B cell (primary cell): ENCODE measurements around the gene RABL2B. TPM values are rescaled to one million over a fixed set of nuclear protein-coding genes. Genes with fewer than 3 reads are reported as not detected.

Source experiments
- ATAC-seq: fragments of 200-7000 bp; cut with Tn5 transposase; one replicate; pipeline ENCODE4 v1.10.0; 2021; ENCODE audit warnings: low read depth, mild to moderate bottlenecking, moderate number of reproducible peaks, moderate library complexity
- CTCF ChIA-PET: fragments of 350-600 bp; sonication (Branson Sonifier 250); formaldehyde crosslinking; loops from one replicate; lab custom pipeline; 2021; ENCODE audit warnings: antibody characterized with exemption, inconsistent platforms; lab: Charles Lee
- POLR2A ChIA-PET: fragments of 350-600 bp; sonication (Branson Sonifier 250); formaldehyde crosslinking; loops from one replicate; lab custom pipeline; 2021; ENCODE audit warnings: antibody characterized with exemption; lab: Charles Lee
- DNase-seq: peaks from one replicate; pipeline ENCODE4 v3.0.0; 2013
- H2AFZ ChIP-seq: 2 replicates; pipeline ENCODE4 v1.6.1; 2012; ENCODE audit warnings: mild to moderate bottlenecking, low read depth, low read length; ENCODE audit not compliant: insufficient read depth, poor library complexity, severe bottlenecking
- H3K27ac ChIP-seq, 2 donors: 1 replicate in 1 of 2; 2 replicates in 1 of 2; pipeline ENCODE4 v1.5.1; 2012 to 2013; ENCODE audit warnings: low read length in 2 of 2, mild to moderate bottlenecking in 2 of 2, moderate library complexity in 1 of 2
- H3K27me3 ChIP-seq, 4 experiments: fragments of 200-600 bp in 1 of 4; sonication (generic) in 1 of 4; replicated peaks in 1 of 4; 1 replicate in 2 of 4; 2 replicates in 2 of 4; pipeline versions ENCODE4 v1.6.1 to v1.7.0; 2013 to 2016; ENCODE audit warnings: low read length in 3 of 4, mild to moderate bottlenecking in 2 of 4, mixed read lengths in 1 of 4, moderate library complexity in 1 of 4; ENCODE audit not compliant: insufficient read depth in 4 of 4, control insufficient read depth in 3 of 4; ENCODE audit errors: control extremely low read depth in 1 of 4
- H3K36me3 ChIP-seq, 2 experiments: replicated peaks in 1 of 2; 1 replicate in 1 of 2; 2 replicates in 1 of 2; pipeline versions ENCODE4 v1.6.1 to v1.7.1; 2013; ENCODE audit warnings: low read length in 1 of 2; ENCODE audit not compliant: insufficient read depth in 2 of 2, control insufficient read depth in 1 of 2; ENCODE audit errors: control extremely low read depth in 1 of 2, extremely low read depth in 1 of 2
- H3K4me1 ChIP-seq, 2 donors: fragments of 200-600 bp in 1 of 2; sonication (generic) in 1 of 2; 1 replicate in 1 of 2; 2 replicates in 1 of 2; pipeline versions ENCODE4 v1.5.1 to v1.6.1; 2013 to 2017; ENCODE audit warnings: low read length in 2 of 2; ENCODE audit not compliant: control insufficient read depth in 2 of 2, insufficient read depth in 2 of 2
- H3K4me2 ChIP-seq: replicated peaks from 2 replicates; pipeline ENCODE3; 2012; ENCODE audit warnings: mild to moderate bottlenecking, low read depth, low read length; ENCODE audit not compliant: poor library complexity, severe bottlenecking
- H3K4me3 ChIP-seq, 5 experiments: fragments of 200-600 bp in 1 of 5; sonication (generic) in 1 of 5; 1 replicate in 3 of 5; 2 replicates in 2 of 5; pipeline versions ENCODE4 v1.5.1 to v1.7.0; 2011 to 2016; ENCODE audit warnings: low read length in 4 of 5, mild to moderate bottlenecking in 4 of 5, low read depth in 2 of 5, control low read depth in 1 of 5, moderate library complexity in 1 of 5; ENCODE audit not compliant: insufficient read depth in 1 of 5; ENCODE audit errors: control extremely low read depth in 1 of 5, extremely low read depth in 1 of 5
- H3K79me2 ChIP-seq: fragments of 200-600 bp; sonication (generic); one replicate; pipeline ENCODE4 v1.6.0; 2016; ENCODE audit warnings: low read length; ENCODE audit not compliant: control insufficient read depth, insufficient read depth
- H3K9ac ChIP-seq: fragments of 200-600 bp; sonication (generic); 2 replicates; pipeline ENCODE4 v1.6.1; 2017; ENCODE audit warnings: mild to moderate bottlenecking, low read length, moderate library complexity
- H3K9me3 ChIP-seq, 3 donors: one replicate each; pipeline versions ENCODE4 v1.6.1 to v1.7.1; 2013; ENCODE audit warnings: low read length in 2 of 3; ENCODE audit not compliant: control insufficient read depth in 2 of 3, insufficient read depth in 1 of 3; ENCODE audit errors: control extremely low read depth in 1 of 3
- H4K20me1 ChIP-seq: 2 replicates; pipeline ENCODE4 v1.6.0; 2012; ENCODE audit warnings: mild to moderate bottlenecking, low read length; ENCODE audit not compliant: insufficient read depth, control insufficient read depth, poor library complexity, severe bottlenecking
- H3K27ac Mint-ChIP-seq: one replicate; pipeline ENCODE4 v1.8.0; 2021; ENCODE audit warnings: mixed read lengths
- H3K27me3 Mint-ChIP-seq: one replicate; pipeline ENCODE4 v1.8.0; 2021; ENCODE audit warnings: mixed read lengths
- H3K4me1 Mint-ChIP-seq: one replicate; pipeline ENCODE4 v1.8.0; 2021; ENCODE audit warnings: mixed read lengths
- H3K4me3 Mint-ChIP-seq: one replicate; pipeline ENCODE4 v1.8.0; 2021; ENCODE audit warnings: mixed read lengths
- H3K9me3 Mint-ChIP-seq: one replicate; pipeline ENCODE4 v1.8.0; 2022; ENCODE audit warnings: mixed read lengths; ENCODE audit not compliant: insufficient read depth
- EZH2 ChIP-seq: IDR thresholded peaks from 2 replicates; pipeline ENCODE4 v1.6.1; 2012; ENCODE audit warnings: borderline replicate concordance, low read depth, mild to moderate bottlenecking, moderate library complexity, low read length; ENCODE audit not compliant: insufficient read depth, poor library complexity, severe bottlenecking
- WGBS: methylation state at CpG from one replicate; pipeline ENCODE4 v1.1.5; 2013; ENCODE audit warnings: missing lambda C conversion rate; ENCODE audit not compliant: insufficient coverage; 5-methylcytosine and 5-hydroxymethylcytosine counted together
- intact Hi-C: fragments of 100-400 bp; cut with micrococcal nuclease; formaldehyde crosslinking; loops from one replicate; pipeline ENCODE4 v1.10.0; 2022
- polyA plus RNA-seq: library from polyadenylated mRNA; depleted of rRNA; stranded (reverse); fragments of >200 nt; gene quantifications from 2 replicates; pipeline ENCODE4 v1.2.3, GENCODE V29; 2012
- total RNA-seq, 2 donors: library from RNA; stranded (reverse); fragments of 120-200 nt in 1 of 2; gene quantifications; 1 replicate in 1 of 2; 2 replicates in 1 of 2; pipeline versions ENCODE4 v1.2.3 to v1.2.4, GENCODE V29; 2013 to 2022
- TF ChIP-seq, protein P1 (sequence below): fragments of 200-600 bp; IDR thresholded peaks from one replicate; pipeline ENCODE4 v1.8.0; 2022; ENCODE audit warnings: antibody characterized with exemption, mild to moderate bottlenecking

RABL2B gene
- total and polyA plus RNA-seq, 2 donors (not counting 1 experiment from before 2014, with no cell fraction given), result 93.1 to 99.0 TPM

DNA sequence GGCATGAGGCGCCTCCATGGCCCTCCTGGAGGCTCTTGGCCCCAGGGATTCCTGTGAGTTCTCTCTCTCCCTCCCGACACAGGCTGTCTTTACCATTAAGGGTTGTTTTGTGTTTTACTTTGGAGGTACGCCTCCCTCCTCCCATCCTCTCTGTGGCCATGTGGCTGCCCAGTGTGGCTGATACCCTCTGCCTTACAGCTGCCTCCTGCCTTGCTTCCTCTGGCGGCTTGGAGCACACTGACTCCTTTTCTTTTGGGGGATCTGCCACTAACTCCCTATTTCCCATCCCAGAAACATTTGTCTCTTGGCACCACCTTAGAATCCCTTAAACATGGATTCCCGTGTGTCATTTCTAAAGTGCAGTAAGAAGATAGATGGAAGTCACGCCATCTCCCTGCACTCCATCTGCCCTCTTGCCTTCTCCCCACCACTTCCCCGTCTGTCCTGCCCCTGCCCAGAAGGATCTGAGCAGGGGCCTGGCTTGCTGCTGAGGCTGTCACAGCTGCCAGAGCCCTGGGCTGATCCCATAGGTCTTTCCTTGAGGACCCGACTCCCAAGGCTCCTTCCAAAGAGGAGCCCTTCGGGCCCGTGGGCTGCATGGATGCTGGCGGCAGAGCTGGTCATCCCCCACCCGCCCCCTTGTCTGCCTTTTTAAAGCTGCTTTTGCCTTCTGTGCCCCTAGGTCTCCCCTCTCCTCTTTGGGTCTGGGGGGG lies 60.6 kb downstream of the RABL2B start:
- peaks cover 8 to 12% of the 10 kb centered on the region in 2 donors for H3K4me1 ChIP-seq
- no peak overlapping the region for H3K27ac ChIP-seq
- ATAC-seq (no peak), DNase-seq (no peak)
- WGBS, result 93% methylated on average over 10 of the region's 12 CpGs
- no peak overlapping the region for H3K9ac ChIP-seq
- no peak for TF ChIP-seq EZH2
- TF ChIP-seq, protein P1, sequence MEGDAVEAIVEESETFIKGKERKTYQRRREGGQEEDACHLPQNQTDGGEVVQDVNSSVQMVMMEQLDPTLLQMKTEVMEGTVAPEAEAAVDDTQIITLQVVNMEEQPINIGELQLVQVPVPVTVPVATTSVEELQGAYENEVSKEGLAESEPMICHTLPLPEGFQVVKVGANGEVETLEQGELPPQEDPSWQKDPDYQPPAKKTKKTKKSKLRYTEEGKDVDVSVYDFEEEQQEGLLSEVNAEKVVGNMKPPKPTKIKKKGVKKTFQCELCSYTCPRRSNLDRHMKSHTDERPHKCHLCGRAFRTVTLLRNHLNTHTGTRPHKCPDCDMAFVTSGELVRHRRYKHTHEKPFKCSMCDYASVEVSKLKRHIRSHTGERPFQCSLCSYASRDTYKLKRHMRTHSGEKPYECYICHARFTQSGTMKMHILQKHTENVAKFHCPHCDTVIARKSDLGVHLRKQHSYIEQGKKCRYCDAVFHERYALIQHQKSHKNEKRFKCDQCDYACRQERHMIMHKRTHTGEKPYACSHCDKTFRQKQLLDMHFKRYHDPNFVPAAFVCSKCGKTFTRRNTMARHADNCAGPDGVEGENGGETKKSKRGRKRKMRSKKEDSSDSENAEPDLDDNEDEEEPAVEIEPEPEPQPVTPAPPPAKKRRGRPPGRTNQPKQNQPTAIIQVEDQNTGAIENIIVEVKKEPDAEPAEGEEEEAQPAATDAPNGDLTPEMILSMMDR, result no peak
- intact Hi-C loops, result no loop called here
- no peak overlapping the region for H2AFZ ChIP-seq
- ChIA-PET CTCF (no interaction called here), POLR2A (no interaction called here)
- peaks cover 7% of the 10 kb centered on the region for H3K4me1 Mint-ChIP-seq
- no peaks in the 10 kb centered on the region for H3K27me3 ChIP-seq
- H3K27me3 Mint-ChIP-seq, result no peaks in the 10 kb centered on the region
- H4K20me1 ChIP-seq, result no peaks in the 10 kb centered on the region
- no peak overlapping the region for H3K4me3 Mint-ChIP-seq
- no peak overlapping the region for H3K27ac Mint-ChIP-seq
- no peaks in the 10 kb centered on the region for H3K79me2 ChIP-seq
- peaks cover 0 to 4% (median 0%) of the 10 kb centered on the region in 3 donors for H3K9me3 ChIP-seq
- no peaks in the 10 kb centered on the region for H3K9me3 Mint-ChIP-seq
- H3K36me3 ChIP-seq, result no peaks in the 10 kb centered on the region
- no peak overlapping the region for H3K4me3 ChIP-seq
- H3K4me2 ChIP-seq, result no peak overlapping the region

DNA sequence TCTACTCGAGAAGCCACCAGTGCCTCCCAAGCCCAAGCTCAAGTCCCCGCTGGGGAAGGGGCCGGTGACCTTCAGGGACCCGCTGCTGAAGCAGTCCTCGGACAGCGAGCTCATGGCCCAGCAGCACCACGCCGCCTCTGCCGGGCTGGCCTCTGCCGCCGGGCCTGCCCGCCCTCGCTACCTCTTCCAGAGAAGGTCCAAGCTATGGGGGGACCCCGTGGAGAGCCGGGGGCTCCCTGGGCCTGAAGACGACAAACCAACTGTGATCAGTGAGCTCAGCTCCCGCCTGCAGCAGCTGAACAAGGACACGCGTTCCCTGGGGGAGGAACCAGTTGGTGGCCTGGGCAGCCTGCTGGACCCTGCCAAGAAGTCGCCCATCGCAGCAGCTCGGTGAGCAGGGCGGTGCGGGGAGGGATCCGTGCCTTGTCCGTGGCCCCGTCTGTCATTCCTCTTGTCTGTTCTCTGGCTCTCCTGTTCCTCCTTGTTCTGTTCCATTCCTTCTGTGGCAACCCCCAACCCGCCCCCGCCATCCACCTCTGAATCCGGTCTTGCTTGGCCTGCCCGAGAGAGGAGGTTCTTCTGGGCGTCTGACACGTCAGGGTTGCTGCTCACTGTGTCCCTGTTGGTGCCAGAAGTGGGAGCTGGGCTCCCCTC lies 61.3 kb downstream of the RABL2B start:
- no peaks in the 10 kb centered on the region for H3K36me3 ChIP-seq
- 94% methylated on average over 32 of the region's 33 CpGs for WGBS
- no peak overlapping the region for H2AFZ ChIP-seq
- TF ChIP-seq EZH2, result no peak
- TF ChIP-seq, protein P1, result no peak
- Mint-ChIP-seq H3K27ac (no peak overlapping the region), H3K4me1 (peaks cover 7% of the 10 kb centered on the region), H3K4me3 (no peak overlapping the region), H3K27me3 (peaks cover 6% of the 10 kb centered on the region), H3K9me3 (no peaks in the 10 kb centered on the region)
- CTCF ChIA-PET, result no interaction called here
- no peak overlapping the region for H3K4me2 ChIP-seq
- H3K79me2 ChIP-seq, result no peaks in the 10 kb centered on the region
- no peak overlapping the region for H3K4me3 ChIP-seq
- peaks cover 8 to 12% of the 10 kb centered on the region in 2 donors for H3K4me1 ChIP-seq
- intact Hi-C loops, result no loop called here
- H4K20me1 ChIP-seq, result no peaks in the 10 kb centered on the region
- no peak overlapping the region for H3K27ac ChIP-seq
- no peak overlapping the region for H3K9ac ChIP-seq
- DNase-seq (no peak), ATAC-seq (no peak)
- POLR2A ChIA-PET, result no interaction called here
- peaks cover 0 to 4% (median 0%) of the 10 kb centered on the region in 3 donors for H3K9me3 ChIP-seq
- H3K27me3 ChIP-seq, result no peaks in the 10 kb centered on the region
